ENCODE results near the gene SDCCAG8. TPM values are rescaled to one million over a fixed set of nuclear protein-coding genes. Genes with fewer than 3 reads are reported as not detected.

SDCCAG8 gene
- total RNA-seq, 1 donor from 2014 or later, result 31.6 TPM

DNA sequence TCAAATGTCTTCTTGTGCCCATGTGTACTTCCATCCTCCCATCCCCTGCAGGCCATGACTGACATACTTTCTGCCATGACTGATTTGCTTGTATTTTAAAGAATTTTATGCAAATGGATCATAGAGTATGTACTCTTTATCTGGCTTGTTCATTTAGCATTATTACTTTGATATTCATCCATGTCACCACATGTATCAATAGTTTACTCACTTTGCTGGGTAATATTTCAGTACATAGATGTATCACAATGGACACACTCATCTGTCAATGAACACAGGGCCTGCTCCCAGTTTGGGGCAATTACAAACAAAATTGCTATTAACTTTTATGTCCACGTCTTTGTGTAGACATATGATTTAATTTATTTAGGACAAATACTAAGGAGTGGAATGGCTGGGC is 259.1 kb downstream of the SDCCAG8 start:
- Mint-ChIP-seq H3K27ac (no peak overlapping the region), H3K36me3 (ENCODE audit: insufficient read depth) (peaks cover 6% of the 10 kb centered on the region), H3K9me3 (ENCODE audit: low read depth) (peaks cover 9% of the 10 kb centered on the region), H3K4me1 (ENCODE audit: low read depth) (no peaks in the 10 kb centered on the region), H3K4me3 (ENCODE audit: low read depth) (no peak overlapping the region), H3K27me3 (no peaks in the 10 kb centered on the region)
- TF ChIP-seq, protein P1, sequence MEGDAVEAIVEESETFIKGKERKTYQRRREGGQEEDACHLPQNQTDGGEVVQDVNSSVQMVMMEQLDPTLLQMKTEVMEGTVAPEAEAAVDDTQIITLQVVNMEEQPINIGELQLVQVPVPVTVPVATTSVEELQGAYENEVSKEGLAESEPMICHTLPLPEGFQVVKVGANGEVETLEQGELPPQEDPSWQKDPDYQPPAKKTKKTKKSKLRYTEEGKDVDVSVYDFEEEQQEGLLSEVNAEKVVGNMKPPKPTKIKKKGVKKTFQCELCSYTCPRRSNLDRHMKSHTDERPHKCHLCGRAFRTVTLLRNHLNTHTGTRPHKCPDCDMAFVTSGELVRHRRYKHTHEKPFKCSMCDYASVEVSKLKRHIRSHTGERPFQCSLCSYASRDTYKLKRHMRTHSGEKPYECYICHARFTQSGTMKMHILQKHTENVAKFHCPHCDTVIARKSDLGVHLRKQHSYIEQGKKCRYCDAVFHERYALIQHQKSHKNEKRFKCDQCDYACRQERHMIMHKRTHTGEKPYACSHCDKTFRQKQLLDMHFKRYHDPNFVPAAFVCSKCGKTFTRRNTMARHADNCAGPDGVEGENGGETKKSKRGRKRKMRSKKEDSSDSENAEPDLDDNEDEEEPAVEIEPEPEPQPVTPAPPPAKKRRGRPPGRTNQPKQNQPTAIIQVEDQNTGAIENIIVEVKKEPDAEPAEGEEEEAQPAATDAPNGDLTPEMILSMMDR (IDR thresholded peaks at IDR 0.05; ENCODE audit: unreplicated experiment), result no peak
- DNase-seq (ENCODE audit: low spot score, unreplicated experiment), result no peak

DNA sequence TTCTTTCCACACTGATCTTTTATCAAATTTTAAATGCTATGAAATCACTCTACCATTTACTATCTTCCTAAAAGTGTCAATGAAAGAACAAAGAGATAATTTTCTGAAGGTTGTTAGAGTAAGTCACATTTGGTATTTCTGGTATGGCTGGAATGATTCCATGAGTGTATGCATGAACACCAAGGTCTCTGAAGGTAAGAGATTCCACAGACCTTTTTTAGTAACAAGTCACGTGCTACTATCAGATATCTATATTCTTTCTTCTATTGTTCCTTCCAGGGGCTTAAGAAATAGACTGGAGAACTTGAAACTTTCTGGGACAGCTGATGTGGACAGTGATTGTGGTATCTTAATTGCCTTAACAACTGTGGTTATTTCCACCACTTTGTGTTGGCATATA is 265.0 kb downstream of the SDCCAG8 start:
- TF ChIP-seq, protein P1 (IDR thresholded peaks at IDR 0.05; ENCODE audit: unreplicated experiment), result no peak
- no peak for DNase-seq (ENCODE audit: low spot score, unreplicated experiment)
- Mint-ChIP-seq H3K36me3 (ENCODE audit: insufficient read depth) (peaks cover 4% of the 10 kb centered on the region), H3K27ac (no peak overlapping the region), H3K27me3 (no peaks in the 10 kb centered on the region), H3K4me3 (ENCODE audit: low read depth) (no peak overlapping the region), H3K9me3 (ENCODE audit: low read depth) (peaks cover 9% of the 10 kb centered on the region), H3K4me1 (ENCODE audit: low read depth) (no peaks in the 10 kb centered on the region)

DNA sequence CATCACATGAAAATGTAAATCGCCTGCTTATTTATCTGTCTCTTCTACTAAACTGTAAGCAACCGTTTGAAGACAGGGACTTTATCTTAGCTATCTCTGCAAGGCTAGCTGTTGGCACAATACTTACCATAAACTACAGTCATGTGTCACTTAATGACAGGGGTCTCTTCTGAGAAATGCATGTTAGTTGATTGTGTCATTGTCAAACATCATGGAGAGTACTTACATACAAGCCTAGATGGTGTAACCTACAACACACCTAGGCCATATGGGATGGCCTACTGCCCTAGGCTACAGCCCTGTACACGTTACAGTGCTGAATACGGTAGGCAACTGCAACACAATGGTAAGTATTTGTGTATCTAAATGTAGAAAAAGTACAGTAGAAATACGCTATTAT is 267.9 kb downstream of the SDCCAG8 start:
- no peak overlapping the region for H3K4me3 Mint-ChIP-seq (ENCODE audit: low read depth)
- no peak for DNase-seq (ENCODE audit: low spot score, unreplicated experiment)
- H3K36me3 Mint-ChIP-seq (ENCODE audit: insufficient read depth), result peaks cover 3% of the 10 kb centered on the region
- no peak overlapping the region for H3K27ac Mint-ChIP-seq
- H3K27me3 Mint-ChIP-seq, result no peaks in the 10 kb centered on the region
- peaks cover 1% of the 10 kb centered on the region for H3K9me3 Mint-ChIP-seq (ENCODE audit: low read depth)
- TF ChIP-seq, protein P1 (IDR thresholded peaks at IDR 0.05; ENCODE audit: unreplicated experiment), result no peak
- H3K4me1 Mint-ChIP-seq (ENCODE audit: low read depth), result no peaks in the 10 kb centered on the region

DNA sequence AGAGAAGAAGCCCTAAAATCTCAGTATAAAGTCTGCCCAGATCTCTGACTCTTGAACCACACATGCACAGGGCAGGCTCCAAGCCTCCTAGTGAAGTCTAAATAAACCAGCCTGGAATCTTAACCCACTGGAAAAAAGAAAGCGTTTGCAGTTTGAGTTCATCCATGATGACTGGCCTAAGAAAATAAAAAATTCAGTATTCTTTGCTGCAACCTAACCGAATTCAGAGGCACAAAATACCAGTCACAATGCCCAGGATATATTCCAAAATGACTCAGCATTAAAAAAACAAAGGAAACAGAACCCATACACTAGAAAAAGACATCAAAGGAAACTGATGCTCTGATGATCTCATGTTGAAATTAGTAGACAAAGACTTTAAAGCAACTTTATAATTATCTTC is 269.2 kb downstream of the SDCCAG8 start:
- H3K27me3 Mint-ChIP-seq, result no peaks in the 10 kb centered on the region
- DNase-seq (ENCODE audit: low spot score, unreplicated experiment), result no peak
- no peak overlapping the region for H3K27ac Mint-ChIP-seq
- no peak overlapping the region for H3K4me3 Mint-ChIP-seq (ENCODE audit: low read depth)
- H3K36me3 Mint-ChIP-seq (ENCODE audit: insufficient read depth), result peaks cover 3% of the 10 kb centered on the region
- H3K4me1 Mint-ChIP-seq (ENCODE audit: low read depth), result no peaks in the 10 kb centered on the region
- TF ChIP-seq, protein P1 (IDR thresholded peaks at IDR 0.05; ENCODE audit: unreplicated experiment), result no peak
- no peaks in the 10 kb centered on the region for H3K9me3 Mint-ChIP-seq (ENCODE audit: low read depth)

DNA sequence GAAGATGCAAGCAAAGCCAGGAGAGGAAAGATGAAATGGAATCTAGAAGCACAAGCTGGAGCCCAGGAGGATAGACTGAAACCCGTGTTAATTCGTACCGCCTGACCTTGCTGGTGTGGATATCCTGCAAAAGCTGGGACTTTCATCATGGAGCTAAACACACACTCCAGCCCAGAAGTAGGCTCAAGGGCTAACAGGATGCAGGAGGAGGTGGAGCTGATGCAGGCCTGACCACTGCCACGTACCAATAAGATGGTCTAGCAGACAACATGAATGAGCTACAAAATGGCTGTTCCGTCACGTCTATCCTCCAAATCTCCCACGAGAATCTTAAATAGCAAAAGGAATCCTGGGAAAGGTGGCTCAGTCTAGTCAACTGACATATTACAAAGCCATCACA is 270.3 kb downstream of the SDCCAG8 start:
- Mint-ChIP-seq H3K27ac (no peak overlapping the region), H3K4me3 (ENCODE audit: low read depth) (no peak overlapping the region), H3K9me3 (ENCODE audit: low read depth) (no peaks in the 10 kb centered on the region), H3K4me1 (ENCODE audit: low read depth) (no peaks in the 10 kb centered on the region), H3K27me3 (no peaks in the 10 kb centered on the region), H3K36me3 (ENCODE audit: insufficient read depth) (peaks cover 3% of the 10 kb centered on the region)
- no peak for DNase-seq (ENCODE audit: low spot score, unreplicated experiment)
- TF ChIP-seq, protein P1 (IDR thresholded peaks at IDR 0.05; ENCODE audit: unreplicated experiment), result no peak
